HEK293 (cell line): ENCODE results near the gene IL22RA1.

Source experiments
- CTCF ChIA-PET: fragments of 350-600 bp; formaldehyde crosslinking; extraction: SDS; loops from one replicate; lab custom pipeline; 2021; ENCODE audit warnings: antibody characterized with exemption; lab: Yijun Ruan, JAX
- POLR2A ChIA-PET: fragments of 300-600 bp; formaldehyde crosslinking; extraction: SDS; loops from one replicate; lab custom pipeline; 2020; ENCODE audit warnings: antibody characterized with exemption, inconsistent platforms; lab: Yijun Ruan, JAX
- H3K27ac ChIP-seq: fragments of 200-500 bp; sonication (Bioruptor generic); 2 replicates; pipeline ENCODE4 v1.5.1; 2014; ENCODE audit warnings: low read depth, low read length, control low read depth, inconsistent platforms; ENCODE audit errors: extremely low read depth
- H3K36me3 ChIP-seq, 2 experiments: fragments of 200-500 bp in 1 of 2; sonication (Bioruptor generic) in 1 of 2; 1 replicate in 1 of 2; 2 replicates in 1 of 2; pipeline ENCODE4 v1.5.1; 2014 to 2017; ENCODE audit warnings: inconsistent platforms in 2 of 2, low read length in 2 of 2; ENCODE audit not compliant: control insufficient read depth in 2 of 2, insufficient read depth in 1 of 2
- H3K4me1 ChIP-seq: fragments of 200-500 bp; sonication (Bioruptor generic); 2 replicates; pipeline ENCODE4 v1.5.1; 2014; ENCODE audit warnings: mild to moderate bottlenecking, low read length, inconsistent platforms; ENCODE audit not compliant: control insufficient read depth, insufficient read depth
- H3K4me3 ChIP-seq: 2 replicates; pipeline ENCODE4 v1.5.1; 2011; ENCODE audit warnings: low read depth, mild to moderate bottlenecking, control low read depth, low read length, moderate library complexity
- H3K9me3 ChIP-seq: fragments of 200-500 bp; sonication (Bioruptor generic); 2 replicates; pipeline ENCODE4 v1.5.1; 2014; ENCODE audit warnings: low read depth, low read length, inconsistent platforms; ENCODE audit not compliant: control insufficient read depth, insufficient read depth
- KLF1 ChIP-seq: fragments of 450-650 bp; formaldehyde crosslinking; IDR thresholded peaks from 2 replicates; pipeline ENCODE4 v1.5.1; 2016; ENCODE audit warnings: missing biosample characterization, missing genetic modification characterization
- KLF9 ChIP-seq: fragments of 450-650 bp; formaldehyde crosslinking; IDR thresholded peaks from 2 replicates; pipeline ENCODE4 v1.5.1; 2016; ENCODE audit warnings: missing biosample characterization, missing genetic modification characterization, low read depth
- OSR2 ChIP-seq: fragments of 450-650 bp; formaldehyde crosslinking; IDR thresholded peaks from 2 replicates; pipeline ENCODE4 v1.5.1; 2016; ENCODE audit warnings: missing biosample characterization, missing genetic modification characterization
- SP2 ChIP-seq: fragments of 450-650 bp; formaldehyde crosslinking; IDR thresholded peaks from 2 replicates; pipeline ENCODE4 v1.5.1; 2016; ENCODE audit warnings: missing biosample characterization, missing genetic modification characterization
- TRIM28 ChIP-seq: IDR thresholded peaks from 2 replicates; pipeline ENCODE4 v1.6.1; 2011; ENCODE audit warnings: low read length, control low read depth, borderline replicate concordance
- ZNF157 ChIP-seq: fragments of 450-650 bp; formaldehyde crosslinking; IDR thresholded peaks from 2 replicates; pipeline ENCODE4 v1.5.1; 2016; ENCODE audit warnings: missing biosample characterization, missing genetic modification characterization
- ZNF19 ChIP-seq: fragments of 450-650 bp; formaldehyde crosslinking; IDR thresholded peaks from 2 replicates; pipeline ENCODE4; 2016; ENCODE audit warnings: missing biosample characterization, missing genetic modification characterization, low read depth
- ZNF202 ChIP-seq: fragments of 450-650 bp; formaldehyde crosslinking; IDR thresholded peaks from 2 replicates; pipeline ENCODE4 v1.5.1; 2016; ENCODE audit warnings: missing biosample characterization, missing genetic modification characterization, borderline replicate concordance
- ZNF221 ChIP-seq: fragments of 450-650 bp; formaldehyde crosslinking; IDR thresholded peaks from 2 replicates; pipeline ENCODE4 v1.5.1; 2017; ENCODE audit warnings: missing biosample characterization, missing genetic modification characterization, borderline replicate concordance
- ZNF23 ChIP-seq: fragments of 450-650 bp; formaldehyde crosslinking; IDR thresholded peaks from 2 replicates; pipeline ENCODE4 v1.5.1; 2016; ENCODE audit warnings: missing biosample characterization, missing genetic modification characterization, borderline replicate concordance
- ZNF274 ChIP-seq, 2 experiments: fragments of 200-500 bp in 1 of 2; fragments of 450-650 bp in 1 of 2; sonication (Bioruptor generic) in 1 of 2; formaldehyde crosslinking in 1 of 2; IDR thresholded peaks; 2 replicates each; pipeline versions ENCODE4 v1.5.1 to v1.6.1; 2014 to 2016; ENCODE audit warnings: borderline replicate concordance in 1 of 2, inconsistent platforms in 1 of 2, low read length in 1 of 2, missing biosample characterization in 1 of 2, missing genetic modification characterization in 1 of 2
- ZNF292 ChIP-seq: fragments of 450-650 bp; formaldehyde crosslinking; IDR thresholded peaks from 2 replicates; pipeline ENCODE4 v1.5.1; 2016; ENCODE audit warnings: low read depth, missing biosample characterization, missing genetic modification characterization, borderline replicate concordance
- ZNF341 ChIP-seq: fragments of 450-650 bp; formaldehyde crosslinking; IDR thresholded peaks from 2 replicates; pipeline ENCODE4; 2016; ENCODE audit warnings: low read depth, missing biosample characterization, missing genetic modification characterization
- ZNF350 ChIP-seq: fragments of 450-650 bp; formaldehyde crosslinking; IDR thresholded peaks from 2 replicates; pipeline ENCODE4 v1.5.0; 2017; ENCODE audit warnings: missing biosample characterization, mild to moderate bottlenecking, missing genetic modification characterization
- ZNF391 ChIP-seq: fragments of 450-650 bp; formaldehyde crosslinking; IDR thresholded peaks from 2 replicates; pipeline ENCODE4 v1.5.1; 2016; ENCODE audit warnings: low read depth, missing biosample characterization, missing genetic modification characterization, borderline replicate concordance
- ZNF510 ChIP-seq: fragments of 450-650 bp; formaldehyde crosslinking; IDR thresholded peaks from 2 replicates; pipeline ENCODE4 v1.5.1; 2018; ENCODE audit warnings: mild to moderate bottlenecking, missing genetic modification characterization, missing biosample characterization; ENCODE audit not compliant: insufficient replicate concordance
- ZNF768 ChIP-seq: fragments of 450-650 bp; formaldehyde crosslinking; IDR thresholded peaks from 2 replicates; pipeline ENCODE4 v1.5.1; 2018; ENCODE audit warnings: missing biosample characterization, mild to moderate bottlenecking, missing genetic modification characterization
- ZNF776 ChIP-seq: fragments of 450-650 bp; formaldehyde crosslinking; IDR thresholded peaks from 2 replicates; pipeline ENCODE4 v1.5.0; 2017; ENCODE audit warnings: missing biosample characterization, missing genetic modification characterization, borderline replicate concordance
- ZNF830 ChIP-seq: fragments of 450-650 bp; IDR thresholded peaks from 2 replicates; pipeline ENCODE4 v1.5.0; 2018; ENCODE audit warnings: missing biosample characterization, missing genetic modification characterization, low read depth, mild to moderate bottlenecking, moderate library complexity
- TF ChIP-seq, protein P1 (sequence below): fragments of 450-650 bp; formaldehyde crosslinking; IDR thresholded peaks from 2 replicates; pipeline ENCODE4 v1.5.1; 2016; ENCODE audit warnings: missing biosample characterization, missing genetic modification characterization
- TF ChIP-seq, protein P2 (sequence below): fragments of 450-650 bp; formaldehyde crosslinking; IDR thresholded peaks from 2 replicates; pipeline ENCODE4 v1.5.1; 2016; ENCODE audit warnings: missing biosample characterization, missing genetic modification characterization
- TF ChIP-seq, protein P3 (sequence below): fragments of 450-650 bp; formaldehyde crosslinking; IDR thresholded peaks from 2 replicates; pipeline ENCODE4 v1.5.1; 2016; ENCODE audit warnings: missing biosample characterization, missing genetic modification characterization
- TF ChIP-seq, protein P4 (sequence below): fragments of 450-650 bp; formaldehyde crosslinking; IDR thresholded peaks from 2 replicates; pipeline ENCODE4 v1.5.1; 2016; ENCODE audit warnings: missing biosample characterization, missing genetic modification characterization, borderline replicate concordance

Gene IL22RA1

DNA sequence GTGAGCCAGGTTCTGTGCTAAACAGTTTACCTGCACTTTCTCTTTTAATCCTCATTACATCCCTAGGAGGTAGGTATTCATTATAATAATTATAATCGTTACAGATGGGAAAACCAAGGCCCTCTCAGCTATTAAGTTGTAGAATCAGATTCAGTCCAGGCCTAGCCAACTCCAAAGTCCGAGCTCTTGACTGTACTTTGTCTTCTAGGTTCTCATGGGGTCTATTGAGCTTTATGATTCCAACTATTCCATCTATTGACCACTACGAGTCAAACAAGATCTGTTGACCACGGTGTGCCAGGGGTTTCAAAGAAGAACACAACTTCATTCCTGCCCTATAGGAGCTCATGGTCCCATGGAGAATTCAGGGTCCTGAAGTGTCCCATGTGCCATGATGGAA is 42.1 kb upstream of the IL22RA1 start (continued):
- TF ChIP-seq ZNF391 (no peak), ZNF341 (tag by site-specific recombination) (no peak)
- TF ChIP-seq, protein P1, sequence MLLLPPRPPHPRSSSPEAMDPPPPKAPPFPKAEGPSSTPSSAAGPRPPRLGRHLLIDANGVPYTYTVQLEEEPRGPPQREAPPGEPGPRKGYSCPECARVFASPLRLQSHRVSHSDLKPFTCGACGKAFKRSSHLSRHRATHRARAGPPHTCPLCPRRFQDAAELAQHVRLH (tag by site-specific recombination), result no peak

DNA sequence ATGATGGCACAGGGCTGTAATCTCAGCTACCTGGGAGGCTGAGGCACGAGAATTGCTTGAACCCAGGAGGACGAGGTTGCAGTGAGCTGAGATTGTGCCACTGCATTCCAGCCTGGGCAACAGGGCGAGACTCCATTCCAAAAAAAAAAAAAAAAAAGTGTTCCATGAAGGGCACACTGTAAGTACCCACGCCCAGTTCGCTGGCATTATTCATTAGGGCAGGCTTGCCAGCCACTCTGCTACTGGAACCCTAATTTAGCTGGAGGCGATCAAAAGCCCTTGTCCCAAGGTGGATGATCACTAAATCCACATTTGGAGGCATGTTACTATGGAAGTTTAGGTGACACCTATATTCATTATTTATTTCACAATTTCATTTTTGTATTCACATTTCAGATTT is 39.1 kb upstream of the IL22RA1 start:
- H3K27ac ChIP-seq, result no peak overlapping the region
- no peak for TF ChIP-seq SP2 (tag by site-specific recombination)
- TF ChIP-seq ZNF19 (tag by site-specific recombination), result no peak
- TF ChIP-seq ZNF776 (tag by site-specific recombination), result no peak
- no peak for TF ChIP-seq KLF9 (tag by site-specific recombination)
- TF ChIP-seq, protein P2, sequence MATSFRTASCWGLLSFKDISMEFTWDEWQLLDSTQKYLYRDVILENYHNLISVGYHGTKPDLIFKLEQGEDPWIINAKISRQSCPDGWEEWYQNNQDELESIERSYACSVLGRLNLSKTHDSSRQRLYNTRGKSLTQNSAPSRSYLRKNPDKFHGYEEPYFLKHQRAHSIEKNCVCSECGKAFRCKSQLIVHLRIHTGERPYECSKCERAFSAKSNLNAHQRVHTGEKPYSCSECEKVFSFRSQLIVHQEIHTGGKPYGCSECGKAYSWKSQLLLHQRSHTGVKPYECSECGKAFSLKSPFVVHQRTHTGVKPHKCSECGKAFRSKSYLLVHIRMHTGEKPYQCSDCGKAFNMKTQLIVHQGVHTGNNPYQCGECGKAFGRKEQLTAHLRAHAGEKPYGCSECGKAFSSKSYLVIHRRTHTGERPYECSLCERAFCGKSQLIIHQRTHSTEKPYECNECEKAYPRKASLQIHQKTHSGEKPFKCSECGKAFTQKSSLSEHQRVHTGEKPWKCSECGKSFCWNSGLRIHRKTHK, result no peak
- TF ChIP-seq ZNF768 (tag by site-specific recombination), result no peak
- TF ChIP-seq ZNF221 (tag by site-specific recombination), result no peak
- TF ChIP-seq ZNF510 (tag by site-specific recombination), result no peak
- no peak for TF ChIP-seq TRIM28
- TF ChIP-seq, protein P3, sequence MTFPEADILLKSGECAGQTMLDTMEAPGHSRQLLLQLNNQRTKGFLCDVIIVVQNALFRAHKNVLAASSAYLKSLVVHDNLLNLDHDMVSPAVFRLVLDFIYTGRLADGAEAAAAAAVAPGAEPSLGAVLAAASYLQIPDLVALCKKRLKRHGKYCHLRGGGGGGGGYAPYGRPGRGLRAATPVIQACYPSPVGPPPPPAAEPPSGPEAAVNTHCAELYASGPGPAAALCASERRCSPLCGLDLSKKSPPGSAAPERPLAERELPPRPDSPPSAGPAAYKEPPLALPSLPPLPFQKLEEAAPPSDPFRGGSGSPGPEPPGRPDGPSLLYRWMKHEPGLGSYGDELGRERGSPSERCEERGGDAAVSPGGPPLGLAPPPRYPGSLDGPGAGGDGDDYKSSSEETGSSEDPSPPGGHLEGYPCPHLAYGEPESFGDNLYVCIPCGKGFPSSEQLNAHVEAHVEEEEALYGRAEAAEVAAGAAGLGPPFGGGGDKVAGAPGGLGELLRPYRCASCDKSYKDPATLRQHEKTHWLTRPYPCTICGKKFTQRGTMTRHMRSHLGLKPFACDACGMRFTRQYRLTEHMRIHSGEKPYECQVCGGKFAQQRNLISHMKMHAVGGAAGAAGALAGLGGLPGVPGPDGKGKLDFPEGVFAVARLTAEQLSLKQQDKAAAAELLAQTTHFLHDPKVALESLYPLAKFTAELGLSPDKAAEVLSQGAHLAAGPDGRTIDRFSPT (tag by site-specific recombination), result no peak
- TF ChIP-seq ZNF202 (tag by site-specific recombination), result no peak
- no peak for TF ChIP-seq ZNF830
- no peak for TF ChIP-seq OSR2 (tag by site-specific recombination)
- TF ChIP-seq KLF1 (tag by site-specific recombination), result no peak
- TF ChIP-seq, protein P4, sequence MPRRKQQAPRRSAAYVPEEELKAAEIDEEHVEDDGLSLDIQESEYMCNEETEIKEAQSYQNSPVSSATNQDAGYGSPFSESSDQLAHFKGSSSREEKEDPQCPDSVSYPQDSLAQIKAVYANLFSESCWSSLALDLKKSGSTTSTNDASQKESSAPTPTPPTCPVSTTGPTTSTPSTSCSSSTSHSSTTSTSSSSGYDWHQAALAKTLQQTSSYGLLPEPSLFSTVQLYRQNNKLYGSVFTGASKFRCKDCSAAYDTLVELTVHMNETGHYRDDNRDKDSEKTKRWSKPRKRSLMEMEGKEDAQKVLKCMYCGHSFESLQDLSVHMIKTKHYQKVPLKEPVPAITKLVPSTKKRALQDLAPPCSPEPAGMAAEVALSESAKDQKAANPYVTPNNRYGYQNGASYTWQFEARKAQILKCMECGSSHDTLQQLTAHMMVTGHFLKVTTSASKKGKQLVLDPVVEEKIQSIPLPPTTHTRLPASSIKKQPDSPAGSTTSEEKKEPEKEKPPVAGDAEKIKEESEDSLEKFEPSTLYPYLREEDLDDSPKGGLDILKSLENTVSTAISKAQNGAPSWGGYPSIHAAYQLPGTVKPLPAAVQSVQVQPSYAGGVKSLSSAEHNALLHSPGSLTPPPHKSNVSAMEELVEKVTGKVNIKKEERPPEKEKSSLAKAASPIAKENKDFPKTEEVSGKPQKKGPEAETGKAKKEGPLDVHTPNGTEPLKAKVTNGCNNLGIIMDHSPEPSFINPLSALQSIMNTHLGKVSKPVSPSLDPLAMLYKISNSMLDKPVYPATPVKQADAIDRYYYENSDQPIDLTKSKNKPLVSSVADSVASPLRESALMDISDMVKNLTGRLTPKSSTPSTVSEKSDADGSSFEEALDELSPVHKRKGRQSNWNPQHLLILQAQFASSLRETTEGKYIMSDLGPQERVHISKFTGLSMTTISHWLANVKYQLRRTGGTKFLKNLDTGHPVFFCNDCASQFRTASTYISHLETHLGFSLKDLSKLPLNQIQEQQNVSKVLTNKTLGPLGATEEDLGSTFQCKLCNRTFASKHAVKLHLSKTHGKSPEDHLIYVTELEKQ (tag by site-specific recombination), result no peak
- TF ChIP-seq ZNF23 (tag by site-specific recombination), result no peak
- TF ChIP-seq ZNF274 (IDR thresholded peaks at IDR 0.05; ENCODE audit: low read length), result no peak
- no peak for TF ChIP-seq ZNF274 (tag by site-specific recombination; IDR thresholded peaks at IDR 0.05; ENCODE audit: borderline replicate concordance)
- TF ChIP-seq ZNF350 (tag by site-specific recombination), result no peak
- no peak for TF ChIP-seq ZNF157
- no peak for TF ChIP-seq ZNF292 (tag by site-specific recombination)
- H3K9me3 ChIP-seq, result no peaks in the 10 kb centered on the region
- CTCF ChIA-PET, result interaction anchor here (0.6 to 0.8 kb wide), 4 partner anchors 29 to 678 kb away, joined by 3 to 7 read pairs (median 4); no protein-coding TSS in a partner anchor
- H3K36me3 ChIP-seq, result peaks cover 6 to 37% of the 10 kb centered on the region in 2 experiments; a peak in 2 of 3 replicates
- no peaks in the 10 kb centered on the region; the same call in 1 of the 2 replicates for H3K4me1 ChIP-seq
- no peak overlapping the region for H3K4me3 ChIP-seq
- POLR2A ChIA-PET, result no interaction called here
